Peyer's patch (tissue), 4 donors: ENCODE results near the gene TSSC4.

Experiments
- POLR2A ChIP-seq, 2 donors: fragments of 450-650 bp; IDR thresholded peaks; one replicate each; pipeline ENCODE4 v1.5.1; 2017; ENCODE audit warnings: antibody characterized with exemption in 2 of 2, mild to moderate bottlenecking in 2 of 2, moderate library complexity in 2 of 2
- TF ChIP-seq, protein P1 (sequence below), 6 experiments: fragments of 450-650 bp in 4 of 6; fragments of 200-600 bp in 2 of 6; sonication (generic) in 1 of 6; IDR thresholded peaks; one replicate each; pipeline ENCODE4 v1.5.1; 2017 to 2019; ENCODE audit warnings: antibody characterized with exemption in 6 of 6, mild to moderate bottlenecking in 3 of 6, moderate library complexity in 1 of 6

DNA sequence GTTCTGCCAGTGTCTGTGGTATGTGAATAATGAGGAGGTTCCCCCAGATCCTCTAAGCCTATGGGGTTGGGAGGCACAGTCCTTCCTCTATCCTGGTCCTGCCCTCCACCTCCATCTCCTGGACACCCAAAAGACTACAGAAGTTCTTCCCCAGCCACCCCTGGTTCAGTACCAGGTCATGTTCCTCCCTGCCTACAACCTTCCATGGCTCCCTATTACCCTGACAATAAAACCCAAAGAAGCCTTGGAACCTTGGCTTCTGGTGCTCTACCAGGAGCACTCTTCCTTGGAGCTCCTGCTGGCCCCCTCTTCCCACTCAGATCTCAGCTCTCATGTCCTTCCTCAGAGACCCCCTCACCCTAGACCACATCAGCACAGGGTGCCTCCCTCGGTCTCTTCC lies 30.8 kb downstream of the TSSC4 start:
- no peak for TF ChIP-seq POLR2A (IDR thresholded peaks at IDR 0.05)
- TF ChIP-seq, protein P1, sequence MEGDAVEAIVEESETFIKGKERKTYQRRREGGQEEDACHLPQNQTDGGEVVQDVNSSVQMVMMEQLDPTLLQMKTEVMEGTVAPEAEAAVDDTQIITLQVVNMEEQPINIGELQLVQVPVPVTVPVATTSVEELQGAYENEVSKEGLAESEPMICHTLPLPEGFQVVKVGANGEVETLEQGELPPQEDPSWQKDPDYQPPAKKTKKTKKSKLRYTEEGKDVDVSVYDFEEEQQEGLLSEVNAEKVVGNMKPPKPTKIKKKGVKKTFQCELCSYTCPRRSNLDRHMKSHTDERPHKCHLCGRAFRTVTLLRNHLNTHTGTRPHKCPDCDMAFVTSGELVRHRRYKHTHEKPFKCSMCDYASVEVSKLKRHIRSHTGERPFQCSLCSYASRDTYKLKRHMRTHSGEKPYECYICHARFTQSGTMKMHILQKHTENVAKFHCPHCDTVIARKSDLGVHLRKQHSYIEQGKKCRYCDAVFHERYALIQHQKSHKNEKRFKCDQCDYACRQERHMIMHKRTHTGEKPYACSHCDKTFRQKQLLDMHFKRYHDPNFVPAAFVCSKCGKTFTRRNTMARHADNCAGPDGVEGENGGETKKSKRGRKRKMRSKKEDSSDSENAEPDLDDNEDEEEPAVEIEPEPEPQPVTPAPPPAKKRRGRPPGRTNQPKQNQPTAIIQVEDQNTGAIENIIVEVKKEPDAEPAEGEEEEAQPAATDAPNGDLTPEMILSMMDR (IDR thresholded peaks at IDR 0.05) = no peak
